Stimulated activated CD8-positive, alpha-beta memory T cell treated with anti-CD3 and anti-CD28 coated beads, Interleukin-12 subunit alpha, Interleukin-12 subunit beta, amount 100 ng/mL, for 24 hours (primary cell): ENCODE measurements around the gene SMG6.

Experiments used
- DNase-seq: peaks from one replicate; pipeline ENCODE4 v3.0.0-alpha.2; 2020; ENCODE audit errors: extremely low read depth

SMG6 gene

DNA sequence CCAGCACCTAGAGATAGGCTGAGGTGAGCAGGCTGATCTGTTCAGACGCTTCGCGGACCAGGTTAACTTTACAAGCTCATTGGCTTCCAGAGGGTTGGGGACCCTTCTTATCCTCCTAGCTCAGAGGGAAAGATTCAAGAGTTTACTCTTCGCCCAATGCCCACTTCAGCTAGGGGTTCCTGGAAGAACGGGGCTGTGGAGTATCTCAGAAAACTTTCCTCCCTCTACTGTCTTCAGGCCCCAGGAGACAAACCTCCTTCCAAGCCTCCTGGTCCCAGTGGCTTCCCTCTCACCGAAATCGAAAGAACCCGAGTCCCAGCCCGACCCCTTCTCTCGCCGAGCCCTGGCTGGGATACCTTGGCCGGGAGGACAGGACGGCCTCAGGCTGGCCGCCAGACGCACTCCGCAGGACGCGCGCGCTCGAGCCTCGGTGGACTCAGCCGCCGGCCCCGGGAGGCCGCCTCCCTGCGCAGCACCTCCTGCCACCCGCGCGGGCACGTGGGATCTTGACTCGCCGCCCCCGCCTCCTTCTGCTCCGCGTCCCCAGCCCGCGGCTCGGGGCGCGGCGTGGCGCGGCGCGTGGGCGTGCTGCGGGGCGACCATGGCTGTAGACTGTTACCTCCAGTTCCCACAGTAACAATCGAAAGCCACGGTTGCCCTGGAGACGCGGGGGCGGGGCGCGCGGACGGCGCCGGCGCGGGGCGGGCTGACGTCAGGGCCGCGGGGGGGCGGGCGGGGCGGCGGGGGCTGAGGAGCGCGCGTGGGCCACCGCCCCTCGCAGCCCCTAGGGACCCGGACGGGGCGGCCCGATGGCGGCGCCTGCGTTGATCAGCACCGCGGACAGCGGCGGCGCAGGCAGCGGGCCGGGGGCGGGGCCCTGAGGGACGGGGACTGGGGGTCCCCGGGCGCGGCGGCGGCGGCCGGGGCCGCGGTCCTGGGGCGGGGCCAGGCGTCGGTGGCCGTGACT lies 254.0 kb downstream of the SMG6 start:
- peak; percentile 75 for DNase-seq

GRCh38 chr17:2048805-2049204 lies 254.8 kb downstream of the SMG6 start:
- no peak for DNase-seq

- no peak for DNase-seq
These were observed 256.0 kb downstream of the SMG6 start for GRCh38 chr17:2047590-2047989.

- DNase-seq: no peak
These were observed 259.2 kb downstream of the SMG6 start for GRCh38 chr17:2044263-2044894.

GRCh38 chr17:2043785-2044184 lies 259.8 kb downstream of the SMG6 start:
- no peak for DNase-seq

DNA sequence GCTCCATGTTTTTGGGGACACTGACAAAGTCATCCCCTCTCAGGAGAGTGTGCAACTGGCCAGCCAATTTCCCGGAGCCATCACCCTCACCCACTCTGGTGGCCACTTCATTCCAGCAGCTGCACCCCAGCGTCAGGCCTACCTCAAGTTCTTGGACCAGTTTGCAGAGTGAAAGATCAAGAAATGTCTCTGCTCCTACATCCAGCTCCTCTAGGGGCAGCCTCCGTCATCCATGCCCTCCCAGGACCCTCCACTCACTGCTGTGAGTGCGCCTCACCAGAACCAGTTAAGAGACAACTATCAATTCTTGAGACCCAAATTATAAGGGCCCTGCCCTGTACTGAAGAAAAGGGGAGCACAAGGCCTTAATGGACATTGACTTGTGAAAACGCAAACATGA lies 260.7 kb downstream of the SMG6 start:
- DNase-seq: no peak

DNA sequence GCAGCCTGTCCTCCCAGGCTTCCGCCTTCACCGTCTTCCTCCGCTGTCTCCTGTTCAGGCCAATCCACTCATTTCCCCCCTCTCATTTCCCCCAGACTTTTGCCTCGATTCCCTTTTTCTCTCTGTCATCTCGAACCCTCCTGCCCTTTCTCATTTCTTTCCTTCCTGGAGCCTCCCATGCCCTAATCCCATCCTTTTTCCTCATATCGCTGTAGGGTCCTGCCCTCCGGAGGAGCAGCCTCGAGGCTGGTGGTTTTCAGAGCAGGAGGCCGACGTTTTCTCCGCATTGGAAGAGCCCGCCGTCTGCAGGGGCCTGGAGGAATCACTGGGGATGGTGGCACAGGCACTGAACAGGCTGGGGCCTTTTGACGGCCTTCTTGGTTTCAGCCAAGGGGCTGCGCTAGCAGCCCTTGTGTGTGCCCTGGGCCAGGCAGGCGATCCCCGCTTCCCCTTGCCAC lies 261.2 kb downstream of the SMG6 start:
- no peak for DNase-seq

- peak; percentile 92 for DNase-seq
These were observed 261.8 kb downstream of the SMG6 start, which contains the start of gene OVCA2 for GRCh38 chr17:2041561-2042389. Gene OVCA2 (plus strand): TSS chr17:2042022. CDS start chr17:2042048, 26 bp downstream.

DNA sequence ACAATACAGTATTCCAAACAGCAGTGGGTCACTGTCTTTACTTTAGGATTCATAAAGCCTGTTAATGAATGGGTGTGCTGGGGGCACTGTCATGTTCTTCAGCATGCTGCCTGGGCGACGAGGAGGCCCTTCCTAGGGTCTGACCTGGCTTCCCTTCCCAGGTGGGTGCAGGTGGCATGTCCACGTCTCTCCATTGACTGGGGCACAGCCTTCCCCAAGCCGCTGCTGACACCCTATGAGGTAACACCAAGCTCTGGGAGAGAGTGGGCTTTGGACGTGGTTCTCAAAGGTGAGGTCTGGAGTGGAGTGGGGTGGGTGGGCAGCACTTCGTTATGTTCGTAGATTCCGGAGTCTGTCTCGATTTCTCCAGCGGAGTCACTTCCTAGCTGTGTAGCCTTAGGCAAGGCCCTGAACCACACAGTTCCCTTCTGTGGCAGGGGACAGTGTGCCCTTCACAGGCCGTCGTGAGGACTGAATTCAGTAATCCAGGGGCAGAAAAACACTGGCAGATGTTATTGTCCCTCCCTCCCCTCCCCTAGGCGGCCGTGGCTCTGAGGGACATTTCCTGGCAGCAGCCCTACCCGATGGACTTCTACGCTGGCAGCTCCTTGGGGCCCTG lies 262.5 kb downstream of the SMG6 start:
- DNase-seq: no peak

DNA sequence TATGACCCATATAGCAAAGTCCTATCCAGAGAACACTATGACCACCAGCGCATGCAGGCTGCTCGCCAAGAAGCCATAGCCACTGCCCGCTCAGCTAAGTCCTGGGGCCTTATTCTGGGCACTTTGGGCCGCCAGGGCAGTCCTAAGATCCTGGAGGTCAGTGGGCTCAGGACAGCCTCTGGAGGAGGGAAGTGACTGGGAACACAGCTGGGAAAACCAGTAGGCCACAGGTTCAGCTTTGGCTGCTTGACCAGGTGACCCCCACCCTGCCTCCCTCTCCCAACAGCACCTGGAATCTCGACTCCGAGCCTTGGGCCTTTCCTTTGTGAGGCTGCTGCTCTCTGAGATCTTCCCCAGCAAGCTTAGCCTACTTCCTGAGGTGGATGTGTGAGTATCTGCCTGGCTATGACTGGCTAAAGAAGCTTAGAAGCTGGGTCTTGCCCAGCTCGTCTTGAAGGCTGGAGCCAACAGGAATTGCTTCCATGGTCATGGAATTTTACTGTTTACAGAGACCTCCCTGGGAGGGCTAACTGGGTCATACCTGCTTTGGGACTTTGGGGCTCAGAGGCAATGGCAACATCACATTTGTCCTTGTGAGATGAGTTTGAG lies 263.3 kb downstream of the SMG6 start:
- DNase-seq: no peak

DNA sequence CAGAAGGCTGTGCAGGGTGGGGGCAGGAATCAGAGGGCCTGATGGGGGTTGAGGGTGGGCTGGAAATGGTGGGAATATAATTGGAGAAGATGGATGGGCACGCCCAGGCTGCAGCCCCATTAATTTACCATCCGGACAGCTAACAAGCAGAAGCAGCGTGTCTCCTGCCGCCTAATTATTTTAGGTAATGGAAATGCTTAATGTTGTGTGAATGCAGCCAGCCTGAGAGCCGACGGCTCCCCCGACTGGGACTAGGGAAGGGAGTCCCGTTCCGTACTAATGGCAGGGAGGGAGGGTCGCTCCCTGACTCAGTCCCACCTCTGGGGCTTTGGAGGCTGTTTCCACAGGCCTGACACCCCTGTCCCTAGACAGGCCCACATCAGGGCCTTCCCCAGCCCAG lies 266.4 kb downstream of the SMG6 start:
- DNase-seq: no peak

DNA sequence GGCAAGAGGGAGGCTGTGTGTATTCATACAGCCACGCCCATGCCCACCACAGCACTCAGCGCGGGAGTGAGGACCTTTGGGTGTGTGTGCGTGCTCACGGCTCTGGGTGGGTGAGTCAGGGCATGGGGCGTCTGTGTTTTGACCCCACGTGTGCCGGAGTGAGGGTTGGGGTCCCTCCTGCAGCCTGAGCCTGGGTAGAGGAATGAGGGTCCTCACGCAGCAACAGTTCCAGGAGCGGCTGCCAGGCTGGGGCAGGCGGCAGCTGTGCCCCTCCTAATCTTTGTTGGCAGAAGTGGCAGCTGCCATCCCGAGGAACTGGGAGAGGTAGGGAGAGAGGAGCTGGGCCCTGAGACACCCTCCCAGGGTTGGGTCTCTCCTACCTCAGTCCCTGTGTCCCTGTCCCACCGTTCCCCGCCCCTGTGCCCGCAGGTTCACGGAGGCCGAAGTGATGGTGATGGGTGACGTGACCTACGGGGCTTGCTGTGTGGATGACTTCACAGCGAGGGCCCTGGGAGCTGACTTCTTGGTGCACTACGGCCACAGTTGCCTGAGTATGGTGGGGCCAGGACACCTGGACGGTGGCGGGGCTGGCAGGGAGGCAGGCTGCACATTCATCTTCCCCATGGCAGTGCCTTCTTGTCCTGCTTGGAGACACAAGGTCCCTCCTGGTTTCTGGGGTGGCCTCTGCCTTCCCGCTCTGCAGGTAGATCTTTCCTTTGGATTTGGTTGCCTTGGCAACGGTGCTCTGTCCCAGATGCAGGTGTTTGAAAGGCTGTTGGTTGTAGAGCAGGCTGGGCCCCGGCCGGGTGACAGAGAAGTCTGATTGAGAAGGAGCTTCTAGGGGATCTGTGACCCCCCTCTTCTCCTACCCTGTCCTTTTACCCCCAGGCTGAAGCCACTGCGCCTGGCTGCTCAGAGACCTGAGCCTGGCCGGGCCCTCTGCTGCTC lies 267.8 kb downstream of the SMG6 start:
- DNase-seq: no peak

DNA sequence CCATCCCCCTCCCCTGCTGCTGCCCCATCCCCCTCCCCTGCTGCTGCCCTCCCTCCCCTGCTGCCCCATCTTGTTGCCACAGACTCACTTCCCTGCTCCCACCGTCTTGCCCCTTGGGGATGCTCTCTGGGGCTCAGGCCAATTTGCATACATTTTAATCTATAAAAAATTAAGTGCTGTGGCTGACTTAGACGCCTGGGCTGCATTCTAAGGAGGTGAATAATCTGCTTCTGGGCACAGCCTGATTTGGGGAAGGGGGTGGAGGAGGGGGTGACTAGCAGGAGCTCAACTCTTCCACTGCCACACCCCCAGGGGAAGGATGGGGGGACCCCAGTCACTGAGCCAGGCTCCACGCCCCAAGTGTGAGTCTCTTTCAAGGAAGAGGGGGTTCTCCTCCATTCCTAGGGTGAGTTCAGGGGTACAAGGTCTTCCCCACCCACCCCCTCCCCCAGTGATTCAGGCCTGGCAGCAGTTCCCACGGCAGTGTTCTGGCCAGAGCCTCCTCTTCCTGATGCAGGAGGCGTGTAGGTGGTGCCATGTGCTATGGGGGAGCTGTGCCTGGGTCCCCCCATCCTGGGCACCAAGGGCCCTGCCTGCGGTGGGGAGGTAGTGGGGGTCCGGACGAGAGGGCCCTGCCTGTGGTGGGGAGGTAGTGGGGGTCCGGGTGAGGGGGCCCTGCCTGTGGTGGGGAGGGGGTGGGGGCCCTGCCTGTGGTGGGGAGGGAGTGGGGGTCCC lies 268.6 kb downstream of the SMG6 start:
- DNase-seq: no peak

DNA sequence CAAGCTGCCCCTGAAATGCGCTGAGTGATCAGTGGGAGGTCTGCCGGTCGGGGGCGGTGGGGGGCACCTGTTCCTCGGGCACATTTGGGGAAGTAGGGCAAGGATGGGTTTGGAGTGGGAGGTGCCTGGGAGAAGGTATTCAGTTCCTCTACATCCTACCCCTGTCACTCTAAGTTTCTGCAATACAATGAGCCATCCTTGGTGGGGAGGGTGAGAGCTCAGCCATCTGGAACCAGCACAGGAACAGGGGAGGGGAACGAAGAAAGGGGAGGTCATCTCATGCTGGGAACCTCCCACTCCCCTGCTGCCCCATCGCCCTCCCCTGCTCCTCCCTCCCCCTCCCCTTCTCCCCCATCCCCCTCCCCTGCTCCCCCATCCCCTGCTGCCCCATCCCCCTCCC lies 269.4 kb downstream of the SMG6 start:
- DNase-seq: no peak

DNA sequence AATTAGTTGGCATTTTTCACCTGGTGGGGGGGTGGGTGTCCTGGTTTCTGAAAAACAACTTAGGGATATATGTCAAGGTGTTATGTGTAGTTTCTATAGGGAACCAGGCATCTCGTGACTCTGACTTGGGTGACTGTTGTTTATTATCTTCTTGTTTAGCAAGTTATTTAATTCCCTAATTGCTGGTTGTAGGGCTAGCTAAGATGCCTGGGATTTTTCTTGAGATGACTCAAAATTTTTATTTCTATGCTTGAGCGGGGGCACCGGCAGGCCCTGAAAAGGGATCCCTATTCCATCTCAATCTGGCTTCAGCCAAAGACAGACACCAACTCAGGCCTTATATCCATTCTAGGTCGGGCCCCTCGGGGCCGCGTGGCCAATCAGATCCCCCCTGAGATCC lies 270.4 kb downstream of the SMG6 start:
- DNase-seq: no peak

DNA sequence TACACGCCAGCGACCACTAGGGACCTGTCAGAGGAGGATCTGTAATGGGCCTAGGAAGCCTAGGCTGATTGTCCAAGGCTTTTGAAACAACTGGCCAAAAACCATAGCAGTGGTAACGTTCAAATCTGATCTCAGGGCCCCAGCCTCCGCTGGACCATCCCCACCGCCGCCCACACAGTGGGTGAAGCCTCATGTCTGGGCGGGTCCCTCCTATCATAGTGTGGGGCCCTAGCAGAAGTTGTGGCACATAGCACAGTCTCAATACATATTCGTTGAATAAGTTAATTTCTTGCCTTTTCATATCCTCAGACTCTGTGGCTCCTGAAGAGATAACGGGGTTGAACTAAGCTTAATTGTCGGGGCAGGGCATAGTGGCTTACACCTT lies 272.8 kb downstream of the SMG6 start:
- no peak for DNase-seq

- DNase-seq: peak; percentile 73
These were observed 273.4 kb downstream of the SMG6 start, which contains the start of gene DPH1 for GRCh38 chr17:2029911-2030778. Gene DPH1 (plus strand): TSS chr17:2030153. CDS start chr17:2030170, 17 bp downstream.

DNA sequence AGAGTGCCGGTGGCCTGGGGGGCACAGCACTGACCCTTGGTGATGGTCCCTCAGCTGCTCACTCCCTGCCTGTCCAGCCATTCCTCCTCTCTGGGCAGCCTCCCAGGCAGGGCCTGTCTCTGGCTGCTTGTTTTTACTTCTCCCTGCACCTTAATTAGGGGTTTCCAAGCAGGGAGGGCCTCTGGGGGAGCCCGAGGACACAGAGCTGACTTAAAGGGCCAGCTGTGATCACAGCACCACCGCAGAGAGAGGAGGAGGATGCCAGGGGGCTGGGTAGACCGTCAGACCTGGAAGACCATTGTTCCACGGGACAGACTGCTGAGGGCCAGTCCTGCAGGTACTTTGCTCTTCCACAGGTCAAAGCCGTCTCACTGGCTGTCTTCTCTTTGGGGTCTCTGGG lies 274.8 kb downstream of the SMG6 start:
- no peak for DNase-seq
